ENCODE measurements around the gene STPG2.

- TF ChIP-seq CTCF (IDR thresholded peaks at IDR 0.05): no peak
- TF ChIP-seq POLR2A (IDR thresholded peaks at IDR 0.05): no peak
Observed at GRCh38 chr4:97548186-97548585, 595.1 kb downstream of the STPG2 start.
